ENCODE results near the gene ANKAR. TPM values are rescaled to one million over a fixed set of nuclear protein-coding genes. Genes with fewer than 3 reads are reported as not detected.

Gene ANKAR
- total RNA-seq, 1 experiment from 2014 or later: 3.5 TPM

GRCh38 chr2:189631849-189632248, 42.6 kb upstream of the ANKAR start:
- ChIA-PET POLR2A (ENCODE audit: low non-redundant PET) (no interaction called here), CTCF (no interaction called here)
- Histone ChIP-seq H3K4me3 (ENCODE audit: low read depth, low read length, poor library complexity, severe bottlenecking) (no peak overlapping the region), H3K4me1 (ENCODE audit: insufficient read depth, low read length, poor library complexity, severe bottlenecking) (no peaks in the 10 kb centered on the region), H3K27me3 (replicated peaks; ENCODE audit: insufficient read depth, low read depth, low read length, poor library complexity) (no peaks in the 10 kb centered on the region), H3K36me3 (ENCODE audit: insufficient read depth, low read length, poor library complexity, severe bottlenecking) (no peaks in the 10 kb centered on the region), H3K27ac (ENCODE audit: low read depth, low read length, poor library complexity, severe bottlenecking) (no peak overlapping the region), H3K9me3 (ENCODE audit: low read depth, low read length, poor library complexity, severe bottlenecking) (no peaks in the 10 kb centered on the region)
- TF ChIP-seq CTCF (conservative IDR thresholded peaks at IDR 0.05; ENCODE audit: low read depth, low read length): no peak
- no peak for TF ChIP-seq EZH2 (IDR thresholded peaks at IDR 0.05; ENCODE audit: borderline replicate concordance, low read depth, low read length, poor library complexity, severe bottlenecking)
- no peak for DNase-seq (ENCODE audit: low spot score)
- no TSS peak for BruUV-seq (replicated peaks)
- intact Hi-C loops (cut with micrococcal nuclease; ENCODE audit: unreplicated experiment): loop anchor here (5.0 kb wide), 1 partner anchor 165 kb away; no protein-coding TSS in a partner anchor

- CTCF ChIA-PET: no interaction called here
Observed at GRCh38 chr2:189633392-189633811, 41.1 kb upstream of the ANKAR start.

GRCh38 chr2:189635353-189635752, 39.1 kb upstream of the ANKAR start:
- intact Hi-C loops (cut with micrococcal nuclease; ENCODE audit: unreplicated experiment): no loop called here
- ChIA-PET POLR2A (ENCODE audit: low non-redundant PET) (no interaction called here), CTCF (no interaction called here)
- no peaks in the 10 kb centered on the region for H3K9me3 ChIP-seq (ENCODE audit: low read depth, low read length, poor library complexity, severe bottlenecking)
- no peak overlapping the region for H3K4me3 ChIP-seq (ENCODE audit: low read depth, low read length, poor library complexity, severe bottlenecking)
- H3K4me1 ChIP-seq (ENCODE audit: insufficient read depth, low read length, poor library complexity, severe bottlenecking): no peaks in the 10 kb centered on the region
- H3K36me3 ChIP-seq (ENCODE audit: insufficient read depth, low read length, poor library complexity, severe bottlenecking): no peaks in the 10 kb centered on the region
- H3K27ac ChIP-seq (ENCODE audit: low read depth, low read length, poor library complexity, severe bottlenecking): no peak overlapping the region
- H3K27me3 ChIP-seq (replicated peaks; ENCODE audit: insufficient read depth, low read depth, low read length, poor library complexity): no peaks in the 10 kb centered on the region
- no peak for DNase-seq (ENCODE audit: low spot score)
- BruUV-seq (replicated peaks): no TSS peak
- TF ChIP-seq EZH2 (IDR thresholded peaks at IDR 0.05; ENCODE audit: borderline replicate concordance, low read depth, low read length, poor library complexity, severe bottlenecking) (no peak), CTCF (conservative IDR thresholded peaks at IDR 0.05; ENCODE audit: low read depth, low read length) (no peak)

More at GRCh38 chr2:189633392-189633811, 41.1 kb upstream of the ANKAR start:
- Histone ChIP-seq H3K4me3 (ENCODE audit: low read depth, low read length, poor library complexity, severe bottlenecking) (no peak overlapping the region), H3K36me3 (ENCODE audit: insufficient read depth, low read length, poor library complexity, severe bottlenecking) (no peaks in the 10 kb centered on the region), H3K27ac (ENCODE audit: low read depth, low read length, poor library complexity, severe bottlenecking) (no peak overlapping the region), H3K4me1 (ENCODE audit: insufficient read depth, low read length, poor library complexity, severe bottlenecking) (no peaks in the 10 kb centered on the region), H3K9me3 (ENCODE audit: low read depth, low read length, poor library complexity, severe bottlenecking) (no peaks in the 10 kb centered on the region), H3K27me3 (replicated peaks; ENCODE audit: insufficient read depth, low read depth, low read length, poor library complexity) (no peaks in the 10 kb centered on the region)
- intact Hi-C loops (cut with micrococcal nuclease; ENCODE audit: unreplicated experiment): loop anchor here (5.0 kb wide), 1 partner anchor 166 kb away; no protein-coding TSS in a partner anchor
- POLR2A ChIA-PET (ENCODE audit: low non-redundant PET): no interaction called here
- peak; percentile 12 for DNase-seq (ENCODE audit: low spot score)
- TF ChIP-seq EZH2 (IDR thresholded peaks at IDR 0.05; ENCODE audit: borderline replicate concordance, low read depth, low read length, poor library complexity, severe bottlenecking): no peak
- TF ChIP-seq CTCF (conservative IDR thresholded peaks at IDR 0.05; ENCODE audit: low read depth, low read length): peak; percentile 57
- BruUV-seq (replicated peaks): no TSS peak
